Measurements from ENCODE around the gene RPS6KA3. TPM values are rescaled to one million over a fixed set of nuclear protein-coding genes. Genes with fewer than 3 reads are reported as not detected.
"Not testable (repeated sequence)": the region's sequence is repeated elsewhere in the genome, so short reads cannot be mapped to it uniquely, and the experiment has no call there.

Gene RPS6KA3
- total RNA-seq, 4 donors from 2014 or later, result 39.5 to 90.3 (median 55.1) TPM

GRCh38 chrX:20181598-20182329 lies 84.9 kb downstream of the RPS6KA3 start:
- no peak for DNase-seq (ENCODE audit: low spot score)
- no peak for TF ChIP-seq CTCF (IDR thresholded peaks at IDR 0.05)
- ATAC-seq (ENCODE audit: low FRiP score), result no peak

DNA sequence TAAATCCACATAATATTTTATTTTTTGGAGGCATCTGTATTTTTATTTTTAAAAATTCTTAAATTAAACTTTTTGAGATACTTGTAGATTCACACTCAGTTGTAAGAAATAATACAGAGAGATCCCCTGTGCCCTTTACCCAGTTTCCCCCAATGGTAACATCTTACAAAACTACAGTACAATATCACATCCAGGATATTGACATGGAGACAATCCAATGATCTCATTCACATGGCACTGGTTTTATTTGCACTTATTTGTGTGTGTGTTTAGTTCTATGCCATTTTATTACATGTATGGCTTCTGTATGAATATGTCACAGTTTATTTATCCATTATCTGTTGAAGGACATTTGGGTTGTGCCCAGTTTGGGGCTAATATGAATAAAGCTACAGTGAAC lies 89.6 kb downstream of the RPS6KA3 start:
- no peak for TF ChIP-seq CTCF (IDR thresholded peaks at IDR 0.05)
- DNase-seq (ENCODE audit: low spot score) (no peak), ATAC-seq (ENCODE audit: low FRiP score) (no peak)

- ATAC-seq (ENCODE audit: low FRiP score) (no peak), DNase-seq (ENCODE audit: low spot score) (no peak)
- no peak for TF ChIP-seq CTCF (IDR thresholded peaks at IDR 0.05)
Observed at GRCh38 chrX:20173856-20174255, 92.9 kb downstream of the RPS6KA3 start.

- ATAC-seq (ENCODE audit: low FRiP score) (no peak), DNase-seq (ENCODE audit: low spot score) (no peak)
- no peak for TF ChIP-seq CTCF (IDR thresholded peaks at IDR 0.05)
Observed at GRCh38 chrX:20173313-20173712, 93.4 kb downstream of the RPS6KA3 start.

DNA sequence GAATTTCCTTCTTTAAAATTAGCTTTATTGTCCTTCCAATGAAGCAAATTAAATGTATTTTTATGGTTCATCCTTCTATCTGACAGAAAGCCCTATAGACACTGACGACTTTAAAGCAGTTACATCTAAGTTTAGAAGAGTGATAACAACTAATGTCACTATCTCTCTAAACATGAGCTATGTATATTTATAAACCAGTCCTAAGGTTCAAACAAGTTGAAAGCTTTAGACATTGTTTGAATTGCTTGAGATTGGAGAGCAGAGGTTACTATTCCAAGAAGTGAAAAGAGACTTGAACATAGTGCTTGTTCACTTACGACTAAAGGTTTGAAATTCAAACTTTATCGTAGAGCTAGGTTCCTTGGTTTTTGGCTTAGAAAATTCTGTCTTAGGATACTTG lies 94.8 kb downstream of the RPS6KA3 start:
- TF ChIP-seq CTCF (IDR thresholded peaks at IDR 0.05), result no peak
- DNase-seq (ENCODE audit: low spot score), result no peak
- ATAC-seq (ENCODE audit: low FRiP score), result no peak

GRCh38 chrX:20162516-20162915 lies 104.2 kb downstream of the RPS6KA3 start:
- not testable (repeated sequence) for ATAC-seq (ENCODE audit: low FRiP score); DNase-seq (ENCODE audit: low spot score)

DNA sequence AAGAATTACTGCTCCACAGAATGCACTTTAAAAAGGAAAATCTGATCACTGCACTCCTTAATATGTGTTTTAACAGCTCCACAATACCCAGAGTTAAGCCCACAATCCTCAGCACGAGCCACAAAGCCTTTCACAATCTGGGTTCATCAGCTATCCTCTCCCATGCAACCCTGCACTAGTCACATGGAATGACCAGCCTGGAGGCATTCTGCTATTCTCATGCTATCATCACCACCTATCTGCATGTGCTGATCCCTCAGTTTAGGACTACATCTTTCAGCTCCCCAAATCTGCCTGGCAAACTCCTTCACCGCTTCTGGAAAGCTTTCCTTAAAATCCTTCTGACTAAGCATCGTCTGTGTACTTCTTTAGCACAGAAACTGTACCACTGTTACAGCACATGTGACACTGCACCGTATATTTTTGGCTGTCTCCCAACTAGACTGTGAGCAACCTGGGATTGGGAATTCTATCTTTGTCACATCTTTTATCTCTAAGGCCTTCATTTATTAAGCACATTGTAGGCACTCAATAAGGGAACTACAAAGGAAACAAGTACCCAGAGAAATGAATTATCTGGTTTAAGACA lies 106.8 kb downstream of the RPS6KA3 start:
- DNase-seq (ENCODE audit: low spot score) (no peak), ATAC-seq (ENCODE audit: low FRiP score) (no peak)
- TF ChIP-seq CTCF (IDR thresholded peaks at IDR 0.05), result no peak

Data from omental fat pad (tissue), 4 donors.